ENCODE measurements around the gene ZBTB5. TPM values are rescaled to one million over a fixed set of nuclear protein-coding genes. Genes with fewer than 3 reads are reported as not detected.
A peak's percentile ranks its signal among the peaks of the same experiment; 100 is the strongest.
"Not testable (repeated sequence)": the region's sequence is repeated elsewhere in the genome, so short reads cannot be mapped to it uniquely, and the experiment has no call there.

ZBTB5 gene
- total RNA-seq, 2 donors from 2014 or later, result 6.9 to 7.4 TPM

GRCh38 chr9:37491939-37492338, 26.7 kb upstream of the ZBTB5 start:
- no peak for DNase-seq (ENCODE audit: low spot score)
- intact Hi-C loops (cut with DNase I), result loop anchor here in 1 of 2 donors (10.0 kb wide), 1 partner anchor 283 kb away; no protein-coding TSS in a partner anchor

- DNase-seq (ENCODE audit: low spot score), result no peak
- intact Hi-C loops (cut with DNase I), result no loop called here
Measured at GRCh38 chr9:37486616-37487548, 21.6 kb upstream of the ZBTB5 start.

GRCh38 chr9:37486256-37486615, 21.0 kb upstream of the ZBTB5 start:
- intact Hi-C loops (cut with DNase I), result no loop called here

GRCh38 chr9:37485389-37486255, 20.4 kb upstream of the ZBTB5 start, which contains the start of gene POLR1E:
POLR1E (plus strand) TSS chr9:37485948; CDS start chr9:37486048, 100 bp downstream.
- DNase-seq (ENCODE audit: low spot score), result peak; percentile 98
- intact Hi-C loops (cut with DNase I), result no loop called here

More at GRCh38 chr9:37486256-37486615, 21.0 kb upstream of the ZBTB5 start:
- no peak for DNase-seq (ENCODE audit: low spot score)

GRCh38 chr9:37480759-37481158, 15.5 kb upstream of the ZBTB5 start:
- no peak for DNase-seq (ENCODE audit: low spot score)
- intact Hi-C loops (cut with DNase I), result no loop called here

- DNase-seq (ENCODE audit: low spot score); intact Hi-C loops (cut with DNase I): not testable (repeated sequence)
Measured at GRCh38 chr9:37477987-37478619, 12.9 kb upstream of the ZBTB5 start.

GRCh38 chr9:37477443-37477842, 12.2 kb upstream of the ZBTB5 start:
- intact Hi-C loops (cut with DNase I); DNase-seq (ENCODE audit: low spot score): not testable (repeated sequence)

- DNase-seq (ENCODE audit: low spot score), result no peak
- intact Hi-C loops (cut with DNase I), result no loop called here
Measured at GRCh38 chr9:37476930-37477329, 11.7 kb upstream of the ZBTB5 start.

- intact Hi-C loops (cut with DNase I), result no loop called here
- no peak for DNase-seq (ENCODE audit: low spot score)
Measured at GRCh38 chr9:37474438-37474837, 9.2 kb upstream of the ZBTB5 start.

- DNase-seq (ENCODE audit: low spot score); intact Hi-C loops (cut with DNase I): not testable (repeated sequence)
Measured at GRCh38 chr9:37473982-37474381, 8.7 kb upstream of the ZBTB5 start.

- intact Hi-C loops (cut with DNase I), result no loop called here
- no peak for DNase-seq (ENCODE audit: low spot score)
Measured at GRCh38 chr9:37471942-37472684, 6.9 kb upstream of the ZBTB5 start.

GRCh38 chr9:37468620-37469019, 3.4 kb upstream of the ZBTB5 start:
- no peak for DNase-seq (ENCODE audit: low spot score)
- intact Hi-C loops (cut with DNase I), result loop anchor here in 1 of 2 donors (5.0 kb wide), 1 partner anchor 56 kb away; no protein-coding TSS in a partner anchor

- intact Hi-C loops (cut with DNase I), result loop anchor here in 1 of 2 donors (5.0 kb wide), 1 partner anchor 55 kb away; no protein-coding TSS in a partner anchor
- DNase-seq (ENCODE audit: low spot score), result not testable (repeated sequence)
Measured at GRCh38 chr9:37467530-37467929, 2.3 kb upstream of the ZBTB5 start.

- intact Hi-C loops (cut with DNase I), result loop anchor here in 1 of 2 donors (5.0 kb wide), 1 partner anchor 54 kb away; no protein-coding TSS in a partner anchor
- DNase-seq (ENCODE audit: low spot score), result peak; percentile 90
Measured at GRCh38 chr9:37466037-37466709, 923 bp upstream of the ZBTB5 start.

- peak; percentile 93 for DNase-seq (ENCODE audit: low spot score)
- intact Hi-C loops (cut with DNase I), result loop anchor here in 1 of 2 donors (5.0 kb wide), 1 partner anchor 52 kb away; no protein-coding TSS in a partner anchor
Measured at GRCh38 chr9:37464426-37465248, 613 bp downstream of the ZBTB5 start.

- DNase-seq (ENCODE audit: low spot score), result no peak
- intact Hi-C loops (cut with DNase I), result no loop called here
Measured at GRCh38 chr9:37464006-37464405, 1.2 kb downstream of the ZBTB5 start.

GRCh38 chr9:37456817-37457216, 8.4 kb downstream of the ZBTB5 start:
- DNase-seq (ENCODE audit: low spot score), result no peak
- intact Hi-C loops (cut with DNase I), result no loop called here

Data from posterior vena cava (tissue), 2 donors.